IMR-90 (cell line): ENCODE measurements around the gene SPRR4.

ENCODE experiments used
- BHLHE40 ChIP-seq: fragments of 150-350 bp; IDR thresholded peaks from 2 replicates; pipeline ENCODE4 v1.6.1; 2016; ENCODE audit warnings: mild to moderate bottlenecking, low read depth, low read length
- CEBPB ChIP-seq: IDR thresholded peaks from 2 replicates; pipeline ENCODE4 v1.6.1; 2012; ENCODE audit warnings: low read depth, low read length, improper control_type of control experiment
- MAFK ChIP-seq: IDR thresholded peaks from 2 replicates; pipeline ENCODE4 v1.6.1; 2012; ENCODE audit warnings: low read depth, low read length, improper control_type of control experiment
- NFE2L2 ChIP-seq: fragments of 150-350 bp; IDR thresholded peaks from 2 replicates; pipeline ENCODE4 v1.6.1; 2016; ENCODE audit warnings: low read depth, mild to moderate bottlenecking, low read length
- POLR2A ChIP-seq: IDR thresholded peaks from 2 replicates; pipeline ENCODE4 v1.6.1; 2012; ENCODE audit warnings: mild to moderate bottlenecking, low read depth, low read length
- RAD21 ChIP-seq: IDR thresholded peaks from 2 replicates; pipeline ENCODE4 v1.6.1; 2012; ENCODE audit warnings: low read length, improper control_type of control experiment
- RCOR1 ChIP-seq: IDR thresholded peaks from 2 replicates; pipeline ENCODE4 v1.6.1; 2012; ENCODE audit warnings: mild to moderate bottlenecking, low read length, improper control_type of control experiment; ENCODE audit not compliant: insufficient replicate concordance
- RFX5 ChIP-seq: IDR thresholded peaks from 2 replicates; pipeline ENCODE4 v1.8.0; 2012; ENCODE audit warnings: low read depth, mild to moderate bottlenecking, low read length, moderate library complexity
- SMC3 ChIP-seq: fragments of 150-350 bp; IDR thresholded peaks from 2 replicates; pipeline ENCODE4 v1.6.1; 2016; ENCODE audit warnings: low read depth, mild to moderate bottlenecking, antibody characterized with exemption, low read length, moderate library complexity
- TF ChIP-seq, protein P1 (sequence below): conservative IDR thresholded peaks from 2 replicates; pipeline ENCODE4 v1.5.1; 2012; ENCODE audit warnings: mild to moderate bottlenecking, low read depth, low read length, improper control_type of control experiment
- TF ChIP-seq, protein P2 (sequence below): fragments of 150-350 bp; IDR thresholded peaks from 2 replicates; pipeline ENCODE4 v1.6.1; 2017; ENCODE audit warnings: mild to moderate bottlenecking, antibody characterized with exemption, low read length, low read depth

DNA sequence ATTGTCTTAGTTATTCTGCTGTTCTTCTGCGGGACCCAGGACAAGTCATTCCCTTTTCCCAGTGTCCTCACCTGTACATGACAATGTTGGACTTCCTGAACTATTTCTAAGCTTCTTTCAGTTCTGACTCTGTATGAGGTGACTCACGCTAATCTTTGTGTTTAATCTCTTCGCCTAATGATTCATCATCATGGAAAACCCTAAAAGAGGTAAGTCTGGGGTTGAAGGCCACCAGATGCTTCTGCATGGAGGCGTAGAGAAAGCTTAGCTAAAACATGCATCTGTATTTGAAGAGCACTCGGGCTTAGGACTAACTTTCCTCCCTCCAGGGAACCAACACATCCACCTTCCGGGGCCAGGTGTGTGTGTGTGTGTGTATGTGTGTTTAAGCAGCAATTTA, 16.0 kb upstream of the SPRR4 start:
- TF ChIP-seq SMC3 (no peak), POLR2A (no peak), RFX5 (no peak), RCOR1 (no peak), BHLHE40 (no peak), RAD21 (no peak), CEBPB (no peak), MAFK (no peak), NFE2L2 (no peak)
- TF ChIP-seq, protein P1, sequence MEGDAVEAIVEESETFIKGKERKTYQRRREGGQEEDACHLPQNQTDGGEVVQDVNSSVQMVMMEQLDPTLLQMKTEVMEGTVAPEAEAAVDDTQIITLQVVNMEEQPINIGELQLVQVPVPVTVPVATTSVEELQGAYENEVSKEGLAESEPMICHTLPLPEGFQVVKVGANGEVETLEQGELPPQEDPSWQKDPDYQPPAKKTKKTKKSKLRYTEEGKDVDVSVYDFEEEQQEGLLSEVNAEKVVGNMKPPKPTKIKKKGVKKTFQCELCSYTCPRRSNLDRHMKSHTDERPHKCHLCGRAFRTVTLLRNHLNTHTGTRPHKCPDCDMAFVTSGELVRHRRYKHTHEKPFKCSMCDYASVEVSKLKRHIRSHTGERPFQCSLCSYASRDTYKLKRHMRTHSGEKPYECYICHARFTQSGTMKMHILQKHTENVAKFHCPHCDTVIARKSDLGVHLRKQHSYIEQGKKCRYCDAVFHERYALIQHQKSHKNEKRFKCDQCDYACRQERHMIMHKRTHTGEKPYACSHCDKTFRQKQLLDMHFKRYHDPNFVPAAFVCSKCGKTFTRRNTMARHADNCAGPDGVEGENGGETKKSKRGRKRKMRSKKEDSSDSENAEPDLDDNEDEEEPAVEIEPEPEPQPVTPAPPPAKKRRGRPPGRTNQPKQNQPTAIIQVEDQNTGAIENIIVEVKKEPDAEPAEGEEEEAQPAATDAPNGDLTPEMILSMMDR = no peak
- TF ChIP-seq, protein P2, sequence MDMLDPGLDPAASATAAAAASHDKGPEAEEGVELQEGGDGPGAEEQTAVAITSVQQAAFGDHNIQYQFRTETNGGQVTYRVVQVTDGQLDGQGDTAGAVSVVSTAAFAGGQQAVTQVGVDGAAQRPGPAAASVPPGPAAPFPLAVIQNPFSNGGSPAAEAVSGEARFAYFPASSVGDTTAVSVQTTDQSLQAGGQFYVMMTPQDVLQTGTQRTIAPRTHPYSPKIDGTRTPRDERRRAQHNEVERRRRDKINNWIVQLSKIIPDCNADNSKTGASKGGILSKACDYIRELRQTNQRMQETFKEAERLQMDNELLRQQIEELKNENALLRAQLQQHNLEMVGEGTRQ = no peak
